ENCODE data around the gene PITRM1. TPM values are rescaled to one million over a fixed set of nuclear protein-coding genes. Genes with fewer than 3 reads are reported as not detected.
A peak's percentile ranks its signal among the peaks of the same experiment; 100 is the strongest.

PITRM1 gene
- total and polyA plus RNA-seq, 9 donors, result 46.6 to 107 (median 73.7) TPM

DNA sequence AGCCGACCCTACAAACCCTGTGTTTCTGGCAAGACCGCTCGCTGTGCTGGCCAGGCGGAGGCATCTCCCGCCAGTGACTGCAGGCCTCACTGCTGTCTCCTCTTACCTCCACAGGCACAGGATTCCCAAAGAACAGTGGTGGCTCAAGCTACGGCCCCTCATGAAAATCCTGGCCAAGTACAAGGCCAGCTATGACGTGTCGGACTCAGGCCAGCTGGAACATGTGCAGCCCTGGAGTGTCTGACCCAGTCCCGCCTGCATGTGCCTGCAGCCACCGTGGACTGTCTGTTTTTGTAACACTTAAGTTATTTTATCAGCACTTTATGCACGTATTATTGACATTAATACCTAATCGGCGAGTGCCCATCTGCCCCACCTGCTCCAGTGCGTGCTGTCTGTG is 36.2 kb downstream of the PITRM1 start:
- peak; percentile 64 to 72 (median 68) for DNase-seq
- intact Hi-C loops (cut with DNase I), result no loop called here
- 31 to 65% (median 45%) methylated on average over 14 of the region's 14 CpGs for WGBS, 3 donors
- no peaks in the 10 kb centered on the region for H3K36me3 ChIP-seq
- peak overlapping the region in 1 of 2 donors; percentile 20 for H3K27ac ChIP-seq
- no peak overlapping the region for H3K4me3 ChIP-seq
- H3K4me1 ChIP-seq (ENCODE audit: insufficient read depth), result no peaks in the 10 kb centered on the region
- no peaks in the 10 kb centered on the region for H3K9me3 ChIP-seq
- H3K27me3 ChIP-seq, result no peaks in the 10 kb centered on the region
- TF ChIP-seq POLR2A (IDR thresholded peaks at IDR 0.05), result no peak
- TF ChIP-seq EP300 (IDR thresholded peaks at IDR 0.05), result no peak
- no peak for TF ChIP-seq CTCF (IDR thresholded peaks at IDR 0.05)

GRCh38 chr10:3135006-3135405 is 37.6 kb downstream of the PITRM1 start:
- intact Hi-C loops (cut with DNase I), result no loop called here
- H3K4me1 ChIP-seq (ENCODE audit: insufficient read depth), result no peaks in the 10 kb centered on the region
- H3K36me3 ChIP-seq, result no peaks in the 10 kb centered on the region
- no peak for TF ChIP-seq POLR2A (IDR thresholded peaks at IDR 0.05)
- TF ChIP-seq CTCF (IDR thresholded peaks at IDR 0.05), result no peak
- 61 to 91% (median 90%) methylated on average over 3 of the region's 3 CpGs for WGBS, 3 donors
- no peaks in the 10 kb centered on the region for H3K9me3 ChIP-seq
- no peak overlapping the region for H3K27ac ChIP-seq
- H3K27me3 ChIP-seq, result no peaks in the 10 kb centered on the region
- no peak for DNase-seq
- no peak overlapping the region for H3K4me3 ChIP-seq

DNA sequence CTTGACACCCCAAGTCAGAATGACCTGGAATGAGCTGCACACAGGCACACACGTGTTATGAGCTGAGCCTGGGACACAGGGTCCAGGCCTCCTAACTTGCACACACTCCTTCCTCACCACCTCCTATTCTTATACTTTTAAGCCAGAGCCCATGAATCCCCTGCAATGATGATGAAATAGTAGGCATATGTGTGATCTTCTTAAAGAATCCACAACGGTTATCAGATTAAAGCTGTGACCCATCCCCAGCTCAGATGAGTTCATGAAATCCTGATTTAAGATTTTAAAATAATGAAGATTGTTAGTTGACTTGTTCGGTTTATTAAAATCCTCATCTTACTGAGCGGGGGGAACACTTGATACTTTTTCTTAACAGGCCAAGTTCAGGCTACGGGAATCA is 38.6 kb downstream of the PITRM1 start:
- no peaks in the 10 kb centered on the region for H3K4me1 ChIP-seq (ENCODE audit: insufficient read depth)
- H3K4me3 ChIP-seq, result no peak overlapping the region
- WGBS, 3 donors, result 69 to 75% (median 75%) methylated on average over 5 of the region's 5 CpGs
- no peaks in the 10 kb centered on the region for H3K36me3 ChIP-seq
- H3K27ac ChIP-seq, result no peak overlapping the region
- intact Hi-C loops (cut with DNase I), result no loop called here
- no peaks in the 10 kb centered on the region for H3K9me3 ChIP-seq
- DNase-seq, result no peak
- TF ChIP-seq CTCF (IDR thresholded peaks at IDR 0.05) (no peak), POLR2A (IDR thresholded peaks at IDR 0.05) (no peak), EP300 (IDR thresholded peaks at IDR 0.05) (no peak)
- H3K27me3 ChIP-seq, result no peaks in the 10 kb centered on the region

DNA sequence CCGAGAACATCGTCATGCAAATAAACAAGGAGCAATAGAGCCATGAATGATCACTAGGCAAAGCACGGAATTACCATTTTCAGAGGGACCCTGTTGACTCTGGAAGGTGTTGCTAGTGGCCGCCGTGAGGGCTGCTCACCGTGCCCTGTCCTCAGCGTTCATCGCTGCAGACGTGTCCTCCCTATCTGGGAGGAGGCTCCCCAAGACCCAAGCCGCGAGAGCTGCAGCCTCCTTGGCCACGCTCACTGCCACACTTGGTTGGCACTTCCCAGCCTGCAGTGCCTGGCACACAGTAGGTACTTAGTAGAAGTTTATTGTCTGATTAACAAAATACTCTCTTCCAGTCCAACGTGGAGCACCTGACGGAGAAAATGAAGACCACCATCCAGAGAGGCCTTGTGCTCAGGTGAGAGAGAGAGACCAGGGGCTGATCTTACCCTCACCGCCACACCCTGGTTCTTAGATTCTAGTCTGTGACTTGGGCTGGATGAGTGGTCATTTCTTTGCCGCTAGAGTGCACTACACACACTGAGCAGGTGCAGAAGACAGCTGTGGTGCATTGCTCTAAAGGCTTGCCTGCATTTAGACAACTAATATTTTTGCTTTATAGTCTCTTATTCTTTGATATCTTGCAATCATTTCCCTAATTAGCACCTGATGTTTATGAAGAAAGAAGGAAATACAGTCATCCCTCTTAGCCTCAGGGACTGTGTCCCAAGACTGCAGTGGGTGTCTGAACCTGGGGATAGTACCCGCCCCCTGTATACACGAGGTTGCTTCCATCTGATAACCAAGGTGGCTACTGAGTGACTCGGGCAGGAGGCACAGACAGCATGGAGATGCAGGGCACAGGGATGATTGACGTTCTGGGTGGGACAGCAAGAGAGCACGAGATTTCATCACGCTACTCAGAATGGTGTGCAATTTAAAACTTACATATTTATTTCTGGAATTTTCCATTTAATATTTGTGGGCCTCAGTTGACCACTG is 40.3 kb downstream of the PITRM1 start:
- Histone ChIP-seq H3K9me3 (no peaks in the 10 kb centered on the region), H3K4me1 (ENCODE audit: insufficient read depth) (no peaks in the 10 kb centered on the region), H3K27ac (no peak overlapping the region), H3K27me3 (no peaks in the 10 kb centered on the region), H3K36me3 (no peaks in the 10 kb centered on the region), H3K4me3 (no peak overlapping the region)
- TF ChIP-seq CTCF (IDR thresholded peaks at IDR 0.05), result no peak
- no peak for TF ChIP-seq POLR2A (IDR thresholded peaks at IDR 0.05)
- no peak for TF ChIP-seq EP300 (IDR thresholded peaks at IDR 0.05)
- intact Hi-C loops (cut with DNase I), result no loop called here
- DNase-seq, result peak in 1 of 5 donors; percentile 25
- WGBS, 3 donors, result 88 to 90% (median 88%) methylated on average over 22 of the region's 22 CpGs
